HFF-Myc (cell line): Measurements from ENCODE around the gene MRAS.

Experiments
- DNase-seq: peaks from one replicate; pipeline ENCODE4 v3.0.0-alpha.2; 2011; ENCODE audit warnings: low read depth; ENCODE audit errors: extremely low read depth
- H3K4me3 ChIP-seq: replicated peaks from 2 replicates; pipeline ENCODE4 v1.5.1; 2011; ENCODE audit warnings: low read depth, mild to moderate bottlenecking, control low read depth, low read length
- TF ChIP-seq, protein P1 (sequence below): IDR thresholded peaks from 2 replicates; pipeline ENCODE4 v1.5.1; 2012; ENCODE audit warnings: mild to moderate bottlenecking, low read depth, low read length, control low read depth; ENCODE audit errors: missing control alignments

MRAS gene

GRCh38 chr3:138365253-138365555 is 16.8 kb downstream of the MRAS start:
- TF ChIP-seq, protein P1, sequence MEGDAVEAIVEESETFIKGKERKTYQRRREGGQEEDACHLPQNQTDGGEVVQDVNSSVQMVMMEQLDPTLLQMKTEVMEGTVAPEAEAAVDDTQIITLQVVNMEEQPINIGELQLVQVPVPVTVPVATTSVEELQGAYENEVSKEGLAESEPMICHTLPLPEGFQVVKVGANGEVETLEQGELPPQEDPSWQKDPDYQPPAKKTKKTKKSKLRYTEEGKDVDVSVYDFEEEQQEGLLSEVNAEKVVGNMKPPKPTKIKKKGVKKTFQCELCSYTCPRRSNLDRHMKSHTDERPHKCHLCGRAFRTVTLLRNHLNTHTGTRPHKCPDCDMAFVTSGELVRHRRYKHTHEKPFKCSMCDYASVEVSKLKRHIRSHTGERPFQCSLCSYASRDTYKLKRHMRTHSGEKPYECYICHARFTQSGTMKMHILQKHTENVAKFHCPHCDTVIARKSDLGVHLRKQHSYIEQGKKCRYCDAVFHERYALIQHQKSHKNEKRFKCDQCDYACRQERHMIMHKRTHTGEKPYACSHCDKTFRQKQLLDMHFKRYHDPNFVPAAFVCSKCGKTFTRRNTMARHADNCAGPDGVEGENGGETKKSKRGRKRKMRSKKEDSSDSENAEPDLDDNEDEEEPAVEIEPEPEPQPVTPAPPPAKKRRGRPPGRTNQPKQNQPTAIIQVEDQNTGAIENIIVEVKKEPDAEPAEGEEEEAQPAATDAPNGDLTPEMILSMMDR = no peak
- no peak overlapping the region for H3K4me3 ChIP-seq
- no peak for DNase-seq

DNA sequence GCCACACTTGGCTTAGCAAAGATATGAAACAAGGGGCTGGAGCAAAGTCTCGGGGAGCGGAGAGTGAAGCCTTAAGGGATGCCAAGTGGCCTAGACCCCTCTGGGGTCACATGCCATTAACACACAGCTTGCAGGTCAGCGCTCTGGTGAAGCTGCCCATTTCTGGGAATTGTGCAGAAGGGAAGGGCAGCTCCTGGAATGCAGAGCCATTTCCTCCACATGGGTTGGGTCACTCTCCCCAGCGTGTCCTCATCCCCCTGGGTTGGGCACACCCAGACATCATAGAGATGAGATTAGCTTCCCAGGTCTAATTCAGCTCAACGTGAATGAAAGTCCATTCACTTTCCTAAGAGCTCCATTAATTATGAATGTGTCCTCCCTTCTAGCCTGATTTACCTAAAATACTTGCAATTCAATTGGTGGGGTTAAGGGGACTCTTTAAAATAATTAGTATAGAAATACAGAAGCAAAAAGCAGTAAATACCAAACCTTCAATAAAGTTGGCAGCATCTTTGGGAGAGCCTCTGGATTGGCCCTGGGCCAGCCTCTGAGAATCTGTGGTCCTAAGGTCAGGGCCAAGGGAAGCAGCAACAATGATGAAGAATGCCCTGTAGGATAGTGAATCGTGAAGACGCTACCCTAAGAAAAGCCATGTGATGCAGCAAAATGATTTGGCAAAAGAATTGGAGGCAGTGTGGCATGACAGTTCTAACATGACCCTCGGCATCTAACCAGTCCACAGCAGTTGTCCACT is 17.8 kb downstream of the MRAS start:
- TF ChIP-seq, protein P1 = no peak
- H3K4me3 ChIP-seq = no peak overlapping the region

GRCh38 chr3:138367326-138367850 is 19.0 kb downstream of the MRAS start:
- no peak overlapping the region for H3K4me3 ChIP-seq
- no peak for DNase-seq
- TF ChIP-seq, protein P1 = no peak

More for the DNA sequence above, 17.8 kb downstream of the MRAS start:
- DNase-seq = no peak

GRCh38 chr3:138367911-138368310 is 19.5 kb downstream of the MRAS start:
- TF ChIP-seq, protein P1 = no peak
- DNase-seq = no peak
- H3K4me3 ChIP-seq = no peak overlapping the region

- DNase-seq = no peak
- TF ChIP-seq, protein P1 = no peak
- no peak overlapping the region for H3K4me3 ChIP-seq
Measured at GRCh38 chr3:138369151-138369900, 20.9 kb downstream of the MRAS start.

GRCh38 chr3:138370321-138370720 is 21.9 kb downstream of the MRAS start:
- H3K4me3 ChIP-seq = no peak overlapping the region
- DNase-seq = no peak
- TF ChIP-seq, protein P1 = no peak
